LNCaP clone FGC (cell line): ENCODE data around the gene FH.

Experiments
- DNase-seq: peaks from one replicate; pipeline ENCODE4 v3.0.0-alpha.2; 2011; ENCODE audit warnings: low read depth
- H3K4me3 ChIP-seq: 2 replicates; pipeline ENCODE4 v1.5.1; 2011; ENCODE audit warnings: mild to moderate bottlenecking, low read depth, low read length, control low read depth
- TF ChIP-seq, protein P1 (sequence below): IDR thresholded peaks from 2 replicates; pipeline ENCODE4 v1.5.1; 2012; ENCODE audit warnings: mild to moderate bottlenecking; ENCODE audit not compliant: control insufficient read depth, insufficient read depth; ENCODE audit errors: extremely low read depth

FH gene

GRCh38 chr1:241519308-241520079 is at the start of gene FH:
Gene FH (minus strand): TSS chr1:241519755. CDS start chr1:241519722, 33 bp downstream.
- H3K4me3 ChIP-seq: peak within 1 kb of the TSS; percentile 67
- TF ChIP-seq, protein P1, sequence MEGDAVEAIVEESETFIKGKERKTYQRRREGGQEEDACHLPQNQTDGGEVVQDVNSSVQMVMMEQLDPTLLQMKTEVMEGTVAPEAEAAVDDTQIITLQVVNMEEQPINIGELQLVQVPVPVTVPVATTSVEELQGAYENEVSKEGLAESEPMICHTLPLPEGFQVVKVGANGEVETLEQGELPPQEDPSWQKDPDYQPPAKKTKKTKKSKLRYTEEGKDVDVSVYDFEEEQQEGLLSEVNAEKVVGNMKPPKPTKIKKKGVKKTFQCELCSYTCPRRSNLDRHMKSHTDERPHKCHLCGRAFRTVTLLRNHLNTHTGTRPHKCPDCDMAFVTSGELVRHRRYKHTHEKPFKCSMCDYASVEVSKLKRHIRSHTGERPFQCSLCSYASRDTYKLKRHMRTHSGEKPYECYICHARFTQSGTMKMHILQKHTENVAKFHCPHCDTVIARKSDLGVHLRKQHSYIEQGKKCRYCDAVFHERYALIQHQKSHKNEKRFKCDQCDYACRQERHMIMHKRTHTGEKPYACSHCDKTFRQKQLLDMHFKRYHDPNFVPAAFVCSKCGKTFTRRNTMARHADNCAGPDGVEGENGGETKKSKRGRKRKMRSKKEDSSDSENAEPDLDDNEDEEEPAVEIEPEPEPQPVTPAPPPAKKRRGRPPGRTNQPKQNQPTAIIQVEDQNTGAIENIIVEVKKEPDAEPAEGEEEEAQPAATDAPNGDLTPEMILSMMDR: no peak
- peak; percentile 96 for DNase-seq

DNA sequence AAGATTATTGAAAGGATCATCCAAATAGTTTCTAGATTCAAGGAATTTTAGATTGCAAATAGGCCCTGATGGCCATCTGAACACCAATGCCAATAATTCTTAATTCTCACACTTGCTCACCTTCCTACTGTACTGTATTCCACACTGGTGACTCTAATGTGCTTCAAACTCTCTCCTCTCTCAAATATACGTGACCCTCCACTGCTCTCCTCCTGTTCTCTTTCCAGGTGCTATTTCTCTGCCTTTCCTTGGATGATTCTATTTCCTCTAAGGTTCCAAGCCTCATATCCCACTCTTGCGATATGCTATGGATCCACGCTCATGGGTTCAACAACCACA is 41.3 kb upstream of the FH start:
- H3K4me3 ChIP-seq: no peak overlapping the region
- TF ChIP-seq, protein P1: no peak
- DNase-seq: no peak

GRCh38 chr1:241560146-241560848 is 40.7 kb upstream of the FH start:
- TF ChIP-seq, protein P1: no peak
- no peak overlapping the region for H3K4me3 ChIP-seq
- DNase-seq: no peak

GRCh38 chr1:241557551-241558193 is 38.1 kb upstream of the FH start:
- TF ChIP-seq, protein P1: no peak
- H3K4me3 ChIP-seq: no peak overlapping the region
- DNase-seq: no peak

GRCh38 chr1:241557031-241557430 is 37.5 kb upstream of the FH start:
- no peak for DNase-seq
- TF ChIP-seq, protein P1: no peak
- no peak overlapping the region for H3K4me3 ChIP-seq

GRCh38 chr1:241555526-241555925 is 36.0 kb upstream of the FH start:
- DNase-seq: peak; percentile 15
- TF ChIP-seq, protein P1: no peak
- no peak overlapping the region for H3K4me3 ChIP-seq
